Common myeloid progenitor, CD34-positive (primary cell): ENCODE results near the gene BLMH.

Experiments
- CTCF ChIA-PET: fragments of 350-600 bp; sonication (Branson Sonifier 250); formaldehyde crosslinking; loops from one replicate; lab custom pipeline; 2021; ENCODE audit warnings: antibody characterized with exemption; lab: Charles Lee
- POLR2A ChIA-PET: fragments of 350-600 bp; sonication (Branson Sonifier 250); formaldehyde crosslinking; loops from one replicate; lab custom pipeline; 2021; ENCODE audit warnings: antibody characterized with exemption; lab: Charles Lee
- DNase-seq, 3 donors: peaks; one replicate each; pipeline versions ENCODE4 v3.0.0 to v3.0.0-alpha.2; 2013
- H3K27ac ChIP-seq, 2 experiments: 1 replicate in 1 of 2; 2 replicates in 1 of 2; pipeline ENCODE4 v1.7.0; 2013; ENCODE audit warnings: inconsistent platforms in 2 of 2, low read length in 2 of 2, mild to moderate bottlenecking in 2 of 2, low read depth in 1 of 2, moderate library complexity in 1 of 2; ENCODE audit not compliant: severe bottlenecking in 2 of 2, insufficient read depth in 1 of 2, poor library complexity in 1 of 2
- H3K27me3 ChIP-seq, 5 experiments: replicated peaks in 2 of 5; 1 replicate in 3 of 5; 2 replicates in 2 of 5; pipeline versions ENCODE4 v1.6.1 to v1.7.0; 2013; ENCODE audit warnings: low read length in 4 of 5, mild to moderate bottlenecking in 2 of 5, moderate library complexity in 2 of 5, inconsistent platforms in 1 of 5; ENCODE audit not compliant: insufficient read depth in 5 of 5, control insufficient read depth in 4 of 5
- H3K36me3 ChIP-seq, 4 experiments: 1 replicate in 2 of 4; 2 replicates in 2 of 4; pipeline versions ENCODE4 v1.6.1 to v1.7.0; 2013; ENCODE audit warnings: low read length in 3 of 4, control low read depth in 1 of 4, mild to moderate bottlenecking in 1 of 4; ENCODE audit not compliant: control insufficient read depth in 4 of 4, insufficient read depth in 4 of 4
- H3K4me1 ChIP-seq, 4 experiments: 1 replicate in 3 of 4; 2 replicates in 1 of 4; pipeline versions ENCODE4 v1.6.1 to v1.7.1; 2013; ENCODE audit warnings: low read length in 3 of 4, mild to moderate bottlenecking in 3 of 4, control low read depth in 1 of 4, inconsistent platforms in 1 of 4, moderate library complexity in 1 of 4; ENCODE audit not compliant: control insufficient read depth in 4 of 4, insufficient read depth in 4 of 4; ENCODE audit errors: control extremely low read depth in 1 of 4
- H3K4me3 ChIP-seq, 7 experiments: 1 replicate in 4 of 7; 2 replicates in 3 of 7; pipeline versions ENCODE4 v1.5.1 to v1.7.0; 2013; ENCODE audit warnings: mild to moderate bottlenecking in 7 of 7, low read length in 6 of 7, moderate library complexity in 6 of 7, inconsistent platforms in 2 of 7, low read depth in 2 of 7, control low read depth in 1 of 7; ENCODE audit not compliant: insufficient read depth in 4 of 7, control insufficient read depth in 1 of 7; ENCODE audit errors: extremely low read depth in 1 of 7
- H3K9me3 ChIP-seq, 5 experiments: 1 replicate in 4 of 5; 2 replicates in 1 of 5; pipeline versions ENCODE4 v1.6.1 to v1.7.1; 2013; ENCODE audit warnings: low read length in 4 of 5, mild to moderate bottlenecking in 2 of 5, inconsistent platforms in 1 of 5, low read depth in 1 of 5, moderate library complexity in 1 of 5; ENCODE audit not compliant: control insufficient read depth in 4 of 5, insufficient read depth in 2 of 5; ENCODE audit errors: control extremely low read depth in 1 of 5
- WGBS: methylation state at CpG from one replicate; pipeline ENCODE4 v1.1.5; 2013; ENCODE audit not compliant: insufficient coverage; 5-methylcytosine and 5-hydroxymethylcytosine counted together

The BLMH gene

DNA sequence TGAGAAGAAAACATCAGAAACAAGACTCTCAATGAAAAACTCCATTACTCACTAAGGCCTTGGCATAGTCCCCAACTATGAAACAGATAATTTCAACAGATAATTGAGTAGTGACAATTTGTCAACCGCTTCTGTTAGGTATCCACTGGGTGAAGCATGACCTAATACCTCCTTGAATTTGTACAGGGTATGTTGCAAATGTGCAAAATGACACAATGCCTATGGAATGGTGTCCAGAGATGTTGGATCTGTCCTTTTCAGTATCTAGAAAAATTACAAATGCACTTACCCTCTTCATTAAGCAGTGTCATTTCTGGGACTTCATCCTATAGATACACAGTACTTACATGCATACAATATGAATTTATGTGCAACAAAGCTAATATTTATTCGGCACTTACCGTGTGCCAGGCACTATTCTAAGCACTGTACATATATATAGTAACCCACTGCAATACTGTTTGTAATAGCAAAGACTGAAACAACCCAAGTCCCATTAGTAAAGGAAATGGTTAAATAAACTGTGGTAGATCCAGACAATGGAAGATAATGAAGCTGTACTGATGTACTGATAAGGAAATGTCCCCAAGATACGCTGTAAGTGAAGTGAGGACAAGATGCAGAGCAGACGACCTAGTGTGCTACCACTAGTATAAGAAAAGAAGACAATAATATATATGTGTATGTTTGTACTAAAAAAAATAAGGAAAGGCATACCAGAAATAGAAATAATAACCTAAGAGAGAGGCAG, 34.8 kb downstream of the BLMH start:
- H3K4me1 ChIP-seq, result peaks cover 0 to 2% (median 0%) of the 10 kb centered on the region in 4 experiments
- H3K27ac ChIP-seq, result no peak overlapping the region
- POLR2A ChIA-PET, result no interaction called here
- H3K4me3 ChIP-seq, result no peak overlapping the region
- DNase-seq, result no peak
- H3K36me3 ChIP-seq, result peaks cover 9 to 67% (median 46%) of the 10 kb centered on the region in 4 experiments
- no peaks in the 10 kb centered on the region for H3K9me3 ChIP-seq
- H3K27me3 ChIP-seq, result no peaks in the 10 kb centered on the region
- no CpG with 5 or more reads among the region's 5 CpGs for WGBS
- CTCF ChIA-PET, result interaction anchor here (2.3 kb wide), 1 partner anchor 131 kb away, joined by 7 read pairs; no protein-coding TSS in a partner anchor

DNA sequence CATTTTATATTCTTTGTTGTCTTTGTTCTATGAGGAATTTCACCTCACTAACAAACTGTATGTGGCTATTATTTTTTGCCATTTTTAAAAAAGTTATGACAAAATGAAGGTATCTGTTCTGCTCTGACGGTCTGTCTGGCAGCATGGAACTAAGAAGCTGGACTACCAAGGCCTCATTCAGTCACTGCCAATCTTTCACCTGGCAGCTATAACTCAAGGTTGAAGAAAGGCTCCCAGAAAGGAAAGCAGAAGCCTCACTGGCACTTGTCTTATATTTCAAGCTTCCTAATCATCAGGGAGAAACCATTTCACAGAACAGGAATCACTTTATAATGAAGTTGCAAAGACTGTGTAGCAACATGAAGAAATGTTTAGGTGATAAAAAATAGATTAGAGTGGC, 37.6 kb downstream of the BLMH start:
- Histone ChIP-seq H3K27me3 (no peaks in the 10 kb centered on the region), H3K27ac (no peak overlapping the region), H3K9me3 (no peaks in the 10 kb centered on the region), H3K36me3 (peaks cover 5 to 65% (median 47%) of the 10 kb centered on the region in 4 experiments), H3K4me3 (no peak overlapping the region), H3K4me1 (peaks cover 0 to 2% (median 0%) of the 10 kb centered on the region in 4 experiments)
- DNase-seq, result no peak
- WGBS, result 100% methylated on average over 1 of the region's 1 CpG
- ChIA-PET CTCF (interaction anchor here (0.5 kb wide), 1 partner anchor 129 kb away, joined by 3 read pairs; no protein-coding TSS in a partner anchor), POLR2A (no interaction called here)

DNA sequence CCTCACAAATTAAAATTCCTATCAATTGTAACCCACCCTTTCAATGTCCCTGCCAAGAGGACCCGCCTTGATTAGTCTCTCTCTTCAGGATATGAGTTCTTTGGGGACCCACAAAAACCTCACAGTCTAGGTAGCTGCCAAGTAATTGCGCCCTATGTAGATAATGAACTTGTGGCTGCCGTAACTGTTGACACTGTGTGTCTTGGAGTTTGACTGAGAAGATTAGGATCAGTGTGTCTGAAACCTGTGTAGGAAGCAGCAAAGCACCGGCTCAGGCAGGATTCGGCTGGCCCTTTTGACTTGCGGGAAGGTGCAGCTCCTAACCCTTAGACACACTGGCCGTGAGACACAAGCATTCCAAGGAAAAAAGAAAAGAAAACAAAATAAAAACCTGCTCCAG, 38.4 kb downstream of the BLMH start:
- WGBS, result 94% methylated on average over 5 of the region's 7 CpGs
- no peak overlapping the region for H3K4me3 ChIP-seq
- H3K4me1 ChIP-seq, result no peaks in the 10 kb centered on the region
- no peak overlapping the region for H3K27ac ChIP-seq
- POLR2A ChIA-PET, result interaction anchor here (0.7 kb wide), 2 partner anchors 26 to 189 kb away, joined by 3 to 4 read pairs; no protein-coding TSS in a partner anchor
- CTCF ChIA-PET, result no interaction called here
- H3K36me3 ChIP-seq, result peaks cover 5 to 66% (median 48%) of the 10 kb centered on the region in 4 experiments
- H3K9me3 ChIP-seq, result no peaks in the 10 kb centered on the region
- no peaks in the 10 kb centered on the region for H3K27me3 ChIP-seq
- DNase-seq, result peak in 2 of 3 donors; percentile 10 to 35

DNA sequence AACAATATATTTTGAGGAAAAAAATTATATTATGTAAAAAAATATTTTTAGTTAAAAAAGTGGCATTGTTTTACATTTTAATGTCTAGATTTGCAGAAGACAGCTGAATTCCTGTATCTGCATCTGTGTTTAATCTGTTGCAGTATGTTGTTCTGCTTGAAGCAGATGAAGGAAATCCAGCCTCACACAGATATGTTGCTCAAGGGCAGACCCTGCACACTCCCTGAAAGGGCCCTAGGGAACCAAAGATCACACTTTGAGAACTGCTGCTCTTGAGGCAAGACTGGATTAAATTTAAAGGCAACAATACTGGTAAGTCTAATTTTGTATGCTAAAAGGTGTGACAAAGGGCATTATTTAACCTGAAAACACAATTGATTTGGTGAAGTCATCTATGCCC, 39.8 kb downstream of the BLMH start:
- POLR2A ChIA-PET, result no interaction called here
- DNase-seq, result no peak
- CTCF ChIA-PET, result no interaction called here
- no peaks in the 10 kb centered on the region for H3K4me1 ChIP-seq
- H3K36me3 ChIP-seq, result peaks cover 4 to 69% (median 48%) of the 10 kb centered on the region in 4 experiments
- H3K27ac ChIP-seq, result no peak overlapping the region
- H3K27me3 ChIP-seq, result no peaks in the 10 kb centered on the region
- H3K4me3 ChIP-seq, result no peak overlapping the region
- no peaks in the 10 kb centered on the region for H3K9me3 ChIP-seq

DNA sequence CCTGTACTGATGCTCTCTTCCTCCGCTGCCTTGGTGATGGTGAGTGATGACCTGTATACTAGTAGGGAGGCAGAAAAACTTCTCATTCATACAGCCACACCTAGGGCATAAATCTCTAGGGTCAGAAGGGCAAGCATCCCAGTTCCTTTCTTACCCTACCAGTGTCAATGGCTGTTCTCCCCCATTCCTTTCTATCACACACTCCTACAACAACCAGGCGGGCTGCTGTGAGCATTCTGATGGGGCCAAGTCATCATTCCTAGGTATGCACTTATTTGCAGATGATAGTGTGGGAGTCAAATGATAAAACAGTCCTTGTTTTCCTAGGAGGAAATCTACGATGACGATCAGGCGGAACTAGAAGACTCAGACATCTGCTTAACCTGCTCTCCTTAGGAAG, 42.3 kb downstream of the BLMH start:
- WGBS, result 98% methylated on average over 3 of the region's 5 CpGs
- no peaks in the 10 kb centered on the region for H3K4me1 ChIP-seq
- H3K9me3 ChIP-seq, result no peaks in the 10 kb centered on the region
- peaks cover 2 to 59% (median 43%) of the 10 kb centered on the region in 4 experiments for H3K36me3 ChIP-seq
- CTCF ChIA-PET, result interaction anchor here (2.2 kb wide), 1 partner anchor 11 kb away, joined by 7 read pairs; no protein-coding TSS in a partner anchor
- no peak overlapping the region for H3K4me3 ChIP-seq
- no peaks in the 10 kb centered on the region for H3K27me3 ChIP-seq
- no peak for DNase-seq
- H3K27ac ChIP-seq, result no peak overlapping the region
- POLR2A ChIA-PET, result no interaction called here

DNA sequence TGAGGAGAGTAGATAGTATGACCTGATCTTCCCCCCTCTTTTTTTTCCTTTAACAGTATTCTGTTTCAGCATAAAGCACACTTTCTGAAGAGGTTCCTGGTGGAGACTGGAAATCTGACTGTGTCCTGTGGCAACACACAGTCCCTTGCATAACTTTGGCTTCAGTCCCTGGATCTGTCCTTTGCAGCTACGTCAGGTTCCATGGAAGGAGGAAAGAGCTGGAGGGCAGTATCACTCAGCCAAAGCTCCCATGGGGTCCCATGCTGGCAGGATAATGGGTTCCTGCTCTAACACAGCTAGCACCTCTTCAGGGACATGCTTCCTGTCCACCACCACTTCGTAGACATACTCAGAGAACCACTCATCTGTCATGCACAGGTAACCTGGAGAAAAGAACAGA, 43.0 kb downstream of the BLMH start:
- H3K36me3 ChIP-seq, result peaks cover 2 to 56% (median 43%) of the 10 kb centered on the region in 4 experiments
- DNase-seq, result no peak
- ChIA-PET CTCF (interaction anchor here (2.2 kb wide), 1 partner anchor 10 kb away, joined by 7 read pairs; no protein-coding TSS in a partner anchor), POLR2A (no interaction called here)
- no peaks in the 10 kb centered on the region for H3K27me3 ChIP-seq
- H3K4me1 ChIP-seq, result no peaks in the 10 kb centered on the region
- no peak overlapping the region for H3K27ac ChIP-seq
- H3K4me3 ChIP-seq, result no peak overlapping the region
- H3K9me3 ChIP-seq, result no peaks in the 10 kb centered on the region
- WGBS, result 94% methylated on average over 2 of the region's 2 CpGs

DNA sequence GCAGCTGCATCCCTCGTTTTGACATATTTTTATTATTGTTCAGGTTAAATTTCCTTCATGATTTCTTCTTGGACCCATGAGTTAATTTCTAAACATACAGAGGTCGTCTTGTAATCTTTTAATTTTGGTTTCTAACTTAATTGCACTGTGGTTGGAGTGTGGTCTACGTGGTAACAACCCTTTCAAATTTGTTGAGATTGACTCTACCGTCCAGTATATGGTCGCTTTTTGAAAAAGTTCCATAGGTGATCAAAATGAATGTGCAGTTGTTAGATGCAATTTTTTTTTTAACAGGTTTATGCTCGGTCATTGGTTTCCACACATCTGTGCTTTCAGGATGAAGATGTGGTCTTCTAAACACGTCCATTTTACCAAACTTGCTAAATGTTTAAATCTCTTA, 45.3 kb downstream of the BLMH start:
- CTCF ChIA-PET, result no interaction called here
- no peak for DNase-seq
- Histone ChIP-seq H3K4me1 (no peaks in the 10 kb centered on the region), H3K27ac (no peak overlapping the region), H3K27me3 (no peaks in the 10 kb centered on the region), H3K36me3 (peaks cover 2 to 41% (median 28%) of the 10 kb centered on the region in 4 experiments), H3K4me3 (no peak overlapping the region), H3K9me3 (no peaks in the 10 kb centered on the region)
- WGBS, result 88% methylated on average over 4 of the region's 7 CpGs
- POLR2A ChIA-PET, result no interaction called here
